HCT116 (cell line): ENCODE results near the gene GANAB. TPM values are rescaled to one million over a fixed set of nuclear protein-coding genes. Genes with fewer than 3 reads are reported as not detected.

ENCODE experiments used
- ATAC-seq: fragments of 200-7000 bp; cut with Tn5 transposase; 2 replicates; pipeline ENCODE4 v1.9.1; 2020; ENCODE audit warnings: mild to moderate bottlenecking, moderate library complexity
- BruUV-seq: library from RNA; stranded (reverse); fragments of 400-500 nt; replicated peaks from 2 replicates; lab custom pipeline; 2021; lab: Mats Ljungman, UMichigan
- CTCF ChIA-PET: fragments of 300-600 bp; sonication (Branson Sonifier 250); formaldehyde crosslinking; loops from one replicate; lab custom pipeline; 2021; ENCODE audit warnings: antibody characterized with exemption; lab: Charles Lee
- POLR2A ChIA-PET: fragments of 300-600, 350-600 bp; sonication (Branson Sonifier 250); formaldehyde crosslinking; loops from one replicate; lab custom pipeline; 2021; ENCODE audit warnings: antibody characterized with exemption; lab: Charles Lee
- RAD21 ChIA-PET, 2 experiments: fragments of 300-600 bp; sonication (Branson Sonifier 250); formaldehyde crosslinking; loops; one replicate each; lab custom pipeline; 2023; ENCODE audit warnings: low total read pairs in 2 of 2; ENCODE audit not compliant: uncharacterized antibody in 2 of 2, unreplicated experiment in 2 of 2, low non-redundant PET in 1 of 2; lab: Charles Lee
- DNase-seq: peaks from one replicate; pipeline ENCODE4 v3.0.0-alpha.2; 2010; ENCODE audit warnings: low read depth, low spot score
- H2AFZ ChIP-seq: fragments of 200-600 bp; shearing (Covaris generic), sonication (generic); 2 replicates; pipeline ENCODE4 v1.6.1; 2017; ENCODE audit warnings: low read depth, mixed run types, mixed read lengths, antibody characterized with exemption, low read length; ENCODE audit not compliant: poor library complexity, severe bottlenecking
- H3K27ac ChIP-seq: 2 replicates; pipeline ENCODE4 v1.5.1; 2012; ENCODE audit warnings: low read depth, low read length
- H3K27me3 ChIP-seq: fragments of 200-600 bp; sonication (generic); 2 replicates; pipeline ENCODE4 v1.6.1; 2016; ENCODE audit warnings: mixed run types, low read length, mixed read lengths; ENCODE audit not compliant: insufficient read depth
- H3K36me3 ChIP-seq, 2 experiments: fragments of 200-500 bp in 1 of 2; fragments of 200-600 bp in 1 of 2; sonication (Bioruptor generic) in 1 of 2; sonication (generic) in 1 of 2; 2 replicates each; pipeline versions ENCODE4 v1.5.1 to v1.6.1; 2014 to 2016; ENCODE audit warnings: low read length in 2 of 2, inconsistent platforms in 1 of 2, mixed read lengths in 1 of 2, mixed run types in 1 of 2; ENCODE audit not compliant: insufficient read depth in 2 of 2, control insufficient read depth in 1 of 2
- H3K4me1 ChIP-seq, 2 experiments: fragments of 200-600 bp in 1 of 2; sonication (generic) in 1 of 2; 2 replicates each; pipeline versions ENCODE4 v1.5.1 to v1.6.1; 2012 to 2017; ENCODE audit warnings: low read length in 2 of 2, inconsistent platforms in 1 of 2, mild to moderate bottlenecking in 1 of 2, mixed read lengths in 1 of 2, mixed run types in 1 of 2, moderate library complexity in 1 of 2; ENCODE audit not compliant: insufficient read depth in 2 of 2, control insufficient read depth in 1 of 2
- H3K4me2 ChIP-seq: fragments of 200-600 bp; sonication (generic); 2 replicates; pipeline ENCODE4 v1.6.1; 2017; ENCODE audit warnings: mixed run types, low read length, mixed read lengths
- H3K4me3 ChIP-seq, 2 experiments: fragments of 200-600 bp in 1 of 2; sonication (generic) in 1 of 2; replicated peaks in 1 of 2; 2 replicates each; pipeline ENCODE4 v1.5.1; 2011 to 2016; ENCODE audit warnings: low read length in 2 of 2, control low read depth in 1 of 2, low read depth in 1 of 2, mild to moderate bottlenecking in 1 of 2, mixed read lengths in 1 of 2, mixed run types in 1 of 2
- H3K79me2 ChIP-seq: fragments of 200-600 bp; sonication (generic); 2 replicates; pipeline ENCODE4 v1.6.1; 2017; ENCODE audit warnings: mild to moderate bottlenecking, mixed run types, low read length, moderate library complexity, mixed read lengths; ENCODE audit not compliant: insufficient read depth
- H3K9ac ChIP-seq: fragments of 200-600 bp; sonication (generic); 2 replicates; pipeline ENCODE4 v1.6.1; 2016; ENCODE audit warnings: low read length, mixed read lengths
- H3K9me2 ChIP-seq: fragments of 200-600 bp; sonication (generic), shearing (Covaris generic); 2 replicates; pipeline ENCODE4 v1.6.1; 2017; ENCODE audit warnings: mixed run types, mild to moderate bottlenecking, moderate library complexity; ENCODE audit not compliant: insufficient read depth
- H3K9me3 ChIP-seq, 2 experiments: fragments of 200-500 bp in 1 of 2; fragments of 200-600 bp in 1 of 2; sonication (Bioruptor generic) in 1 of 2; sonication (generic) in 1 of 2; 2 replicates each; pipeline ENCODE4 v1.6.1; 2014 to 2017; ENCODE audit warnings: low read length in 2 of 2, mixed read lengths in 2 of 2, inconsistent platforms in 1 of 2, low read depth in 1 of 2, mild to moderate bottlenecking in 1 of 2, mixed run types in 1 of 2, moderate library complexity in 1 of 2; ENCODE audit not compliant: control insufficient read depth in 1 of 2, insufficient read depth in 1 of 2
- H4K20me1 ChIP-seq: fragments of 200-600 bp; sonication (generic), shearing (Covaris generic); 2 replicates; pipeline ENCODE4 v1.6.1; 2017; ENCODE audit warnings: mixed run types, mild to moderate bottlenecking, moderate library complexity; ENCODE audit not compliant: insufficient read depth
- CBX3 ChIP-seq: IDR thresholded peaks from 2 replicates; pipeline ENCODE4 v1.6.1; 2012; ENCODE audit warnings: low read depth
- CEBPB ChIP-seq: IDR thresholded peaks from 2 replicates; pipeline ENCODE4 v1.6.1; 2012; ENCODE audit warnings: low read depth
- ELF1 ChIP-seq: IDR thresholded peaks from 2 replicates; pipeline ENCODE4 v1.6.1; 2012; ENCODE audit warnings: low read depth, borderline replicate concordance
- FOSL1 ChIP-seq: IDR thresholded peaks from 2 replicates; pipeline ENCODE4 v1.6.1; 2012; ENCODE audit warnings: low read depth
- MAX ChIP-seq: IDR thresholded peaks from 2 replicates; pipeline ENCODE4 v1.6.1; 2012
- POLR2A ChIP-seq: IDR thresholded peaks from 2 replicates; pipeline ENCODE4 v1.7.0; 2011; ENCODE audit warnings: borderline replicate concordance; ENCODE audit not compliant: insufficient read depth, insufficient read length; ENCODE audit errors: extremely low read depth
- POLR2AphosphoS5 ChIP-seq: IDR thresholded peaks from 2 replicates; pipeline ENCODE4 v1.6.1; 2011; ENCODE audit warnings: mild to moderate bottlenecking, low read depth, low read length, moderate library complexity
- TCF7L2 ChIP-seq: IDR thresholded peaks from 2 replicates; pipeline ENCODE4 v1.7.0; 2011; ENCODE audit warnings: borderline replicate concordance, inconsistent platforms; ENCODE audit not compliant: insufficient read depth, insufficient read length; ENCODE audit errors: extremely low read depth
- ZNF274 ChIP-seq: fragments of 200-500 bp; sonication (Bioruptor generic); IDR thresholded peaks from 2 replicates; pipeline ENCODE4 v1.6.1; 2014; ENCODE audit warnings: mild to moderate bottlenecking, low read depth, low read length, inconsistent platforms
- intact Hi-C: fragments of 100-400 bp; cut with micrococcal nuclease; formaldehyde crosslinking; loops from 2 replicates; pipeline ENCODE4 v1.10.0; 2022
- total RNA-seq: library from RNA; stranded (reverse); gene quantifications from one replicate; pipeline ENCODE4 v1.2.1, GENCODE V29; 2021; ENCODE audit not compliant: unreplicated experiment
- TF ChIP-seq, protein P1 (sequence below): IDR thresholded peaks from 2 replicates; pipeline ENCODE4 v1.6.1; 2012; ENCODE audit warnings: low read depth

Gene GANAB
- total RNA-seq, 1 experiment from 2014 or later = 410 TPM

GRCh38 chr11:62687508-62688396 is 41.3 kb upstream of the GANAB start:
- Histone ChIP-seq H3K79me2 (no peaks in the 10 kb centered on the region), H3K4me2 (no peak overlapping the region), H4K20me1 (no peaks in the 10 kb centered on the region), H3K9ac (no peak overlapping the region), H3K4me1 (no peaks in the 10 kb centered on the region), H3K36me3 (peaks cover 13 to 21% of the 10 kb centered on the region in 2 experiments; a peak in 3 of 4 replicates), H2AFZ (no peak overlapping the region), H3K27ac (no peak overlapping the region), H3K9me3 (no peaks in the 10 kb centered on the region), H3K9me2 (no peaks in the 10 kb centered on the region), H3K27me3 (no peaks in the 10 kb centered on the region), H3K4me3 (no peak overlapping the region)
- BruUV-seq = no TSS peak
- ChIA-PET RAD21 (no interaction called here), CTCF (no interaction called here), POLR2A (no interaction called here)
- TF ChIP-seq TCF7L2 (no peak), POLR2A (no peak), MAX (no peak), ZNF274 (no peak), POLR2AphosphoS5 (no peak), CBX3 (no peak), CEBPB (no peak), ELF1 (no peak), FOSL1 (no peak)
- TF ChIP-seq, protein P1, sequence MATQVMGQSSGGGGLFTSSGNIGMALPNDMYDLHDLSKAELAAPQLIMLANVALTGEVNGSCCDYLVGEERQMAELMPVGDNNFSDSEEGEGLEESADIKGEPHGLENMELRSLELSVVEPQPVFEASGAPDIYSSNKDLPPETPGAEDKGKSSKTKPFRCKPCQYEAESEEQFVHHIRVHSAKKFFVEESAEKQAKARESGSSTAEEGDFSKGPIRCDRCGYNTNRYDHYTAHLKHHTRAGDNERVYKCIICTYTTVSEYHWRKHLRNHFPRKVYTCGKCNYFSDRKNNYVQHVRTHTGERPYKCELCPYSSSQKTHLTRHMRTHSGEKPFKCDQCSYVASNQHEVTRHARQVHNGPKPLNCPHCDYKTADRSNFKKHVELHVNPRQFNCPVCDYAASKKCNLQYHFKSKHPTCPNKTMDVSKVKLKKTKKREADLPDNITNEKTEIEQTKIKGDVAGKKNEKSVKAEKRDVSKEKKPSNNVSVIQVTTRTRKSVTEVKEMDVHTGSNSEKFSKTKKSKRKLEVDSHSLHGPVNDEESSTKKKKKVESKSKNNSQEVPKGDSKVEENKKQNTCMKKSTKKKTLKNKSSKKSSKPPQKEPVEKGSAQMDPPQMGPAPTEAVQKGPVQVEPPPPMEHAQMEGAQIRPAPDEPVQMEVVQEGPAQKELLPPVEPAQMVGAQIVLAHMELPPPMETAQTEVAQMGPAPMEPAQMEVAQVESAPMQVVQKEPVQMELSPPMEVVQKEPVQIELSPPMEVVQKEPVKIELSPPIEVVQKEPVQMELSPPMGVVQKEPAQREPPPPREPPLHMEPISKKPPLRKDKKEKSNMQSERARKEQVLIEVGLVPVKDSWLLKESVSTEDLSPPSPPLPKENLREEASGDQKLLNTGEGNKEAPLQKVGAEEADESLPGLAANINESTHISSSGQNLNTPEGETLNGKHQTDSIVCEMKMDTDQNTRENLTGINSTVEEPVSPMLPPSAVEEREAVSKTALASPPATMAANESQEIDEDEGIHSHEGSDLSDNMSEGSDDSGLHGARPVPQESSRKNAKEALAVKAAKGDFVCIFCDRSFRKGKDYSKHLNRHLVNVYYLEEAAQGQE = no peak
- intact Hi-C loops = no loop called here
- no peak for DNase-seq
- no peak for ATAC-seq
